ENCODE measurements around the gene PDE5A. TPM values are rescaled to one million over a fixed set of nuclear protein-coding genes. Genes with fewer than 3 reads are reported as not detected.

Gene PDE5A
- total RNA-seq, result 10 to 100 TPM; 12.5 to 31.9 TPM

DNA sequence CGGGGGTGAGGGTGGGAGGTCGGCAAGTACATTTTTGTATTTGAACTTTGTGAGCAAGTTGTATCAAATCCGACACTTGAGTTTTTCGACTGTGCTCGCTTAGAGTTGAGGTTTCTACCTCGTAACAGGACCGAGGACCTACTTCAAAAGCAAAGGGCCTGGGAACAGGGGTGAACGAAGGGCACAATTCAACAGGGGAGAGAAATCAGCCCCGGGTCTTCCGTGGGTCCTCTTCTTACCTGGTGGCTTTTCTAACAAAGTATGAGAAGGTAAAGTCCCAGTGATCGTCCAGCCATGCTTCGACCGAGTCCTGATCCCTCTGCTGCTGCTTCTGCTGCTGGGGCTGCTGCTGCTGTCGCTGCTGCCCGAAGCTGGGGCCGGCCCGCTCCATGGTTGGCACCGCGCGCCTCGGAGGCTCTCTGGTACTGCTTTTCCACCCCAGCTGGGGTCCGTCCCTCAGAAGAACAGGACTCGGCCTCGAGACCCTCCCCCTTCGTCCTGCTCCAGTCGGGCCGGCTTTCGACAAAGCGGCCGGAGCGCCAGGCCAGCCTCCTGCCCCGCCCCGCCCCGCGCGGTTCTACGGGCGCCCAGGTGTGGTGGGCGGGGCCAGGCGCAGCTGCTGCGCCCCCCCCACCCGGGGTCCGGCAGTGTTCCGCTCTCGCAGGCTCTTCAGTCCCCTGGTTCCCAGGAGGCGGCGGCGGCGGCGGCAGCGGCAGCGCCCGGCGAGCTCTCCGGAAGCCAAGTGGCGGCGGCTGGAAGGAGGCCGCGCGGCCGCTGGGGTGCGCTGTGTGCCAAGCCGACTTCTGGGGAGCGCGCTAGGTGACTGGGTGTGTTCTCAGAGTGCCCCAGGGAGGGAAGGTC lies at the start of gene PDE5A:
TSS of gene PDE5A (minus strand) at position 524 of the 861 bp plus-strand sequence. CDS start at position 391, 133 bp downstream.
- intact Hi-C loops (cut with DNase I), result loop anchor here (10.0 kb wide), 1 partner anchor 64 kb away; no protein-coding TSS in a partner anchor
- TF ChIP-seq POLR2A (IDR thresholded peaks at IDR 0.05), result peak; percentile 61 to 79 (median 78)
- TF ChIP-seq, protein P1, sequence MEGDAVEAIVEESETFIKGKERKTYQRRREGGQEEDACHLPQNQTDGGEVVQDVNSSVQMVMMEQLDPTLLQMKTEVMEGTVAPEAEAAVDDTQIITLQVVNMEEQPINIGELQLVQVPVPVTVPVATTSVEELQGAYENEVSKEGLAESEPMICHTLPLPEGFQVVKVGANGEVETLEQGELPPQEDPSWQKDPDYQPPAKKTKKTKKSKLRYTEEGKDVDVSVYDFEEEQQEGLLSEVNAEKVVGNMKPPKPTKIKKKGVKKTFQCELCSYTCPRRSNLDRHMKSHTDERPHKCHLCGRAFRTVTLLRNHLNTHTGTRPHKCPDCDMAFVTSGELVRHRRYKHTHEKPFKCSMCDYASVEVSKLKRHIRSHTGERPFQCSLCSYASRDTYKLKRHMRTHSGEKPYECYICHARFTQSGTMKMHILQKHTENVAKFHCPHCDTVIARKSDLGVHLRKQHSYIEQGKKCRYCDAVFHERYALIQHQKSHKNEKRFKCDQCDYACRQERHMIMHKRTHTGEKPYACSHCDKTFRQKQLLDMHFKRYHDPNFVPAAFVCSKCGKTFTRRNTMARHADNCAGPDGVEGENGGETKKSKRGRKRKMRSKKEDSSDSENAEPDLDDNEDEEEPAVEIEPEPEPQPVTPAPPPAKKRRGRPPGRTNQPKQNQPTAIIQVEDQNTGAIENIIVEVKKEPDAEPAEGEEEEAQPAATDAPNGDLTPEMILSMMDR (IDR thresholded peaks at IDR 0.05), result peak; percentile 78 to 98 (median 88)
- ATAC-seq, result peak; percentile 88

DNA sequence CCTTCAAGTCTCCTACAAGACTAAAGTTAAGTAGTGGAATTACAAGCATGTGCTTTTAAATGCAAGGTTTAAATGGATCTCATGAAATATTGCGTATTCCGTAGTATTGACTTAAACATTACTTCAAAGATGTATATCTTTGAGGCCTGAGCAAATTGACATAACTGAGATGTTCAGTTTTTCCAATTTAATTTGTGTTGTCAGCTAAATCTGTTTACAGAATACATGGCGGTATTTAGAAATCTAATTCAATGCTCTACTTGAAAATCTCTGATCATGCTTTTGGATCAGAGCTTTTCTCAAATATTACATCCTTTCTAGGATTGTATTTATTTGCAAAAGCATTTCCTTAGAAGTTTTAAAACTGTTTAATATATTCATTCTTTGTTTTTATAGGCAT lies 47.5 kb upstream of the PDE5A start:
- no peaks in the 10 kb centered on the region for H3K27me3 ChIP-seq
- H3K9me3 ChIP-seq, result no peaks in the 10 kb centered on the region
- DNase-seq, result no peak
- TF ChIP-seq, protein P1 (IDR thresholded peaks at IDR 0.05), result no peak
- no peak for TF ChIP-seq POLR2A (IDR thresholded peaks at IDR 0.05)
- intact Hi-C loops (cut with DNase I), result no loop called here
- H3K4me3 ChIP-seq, result no peak overlapping the region
- no peaks in the 10 kb centered on the region for H3K36me3 ChIP-seq (replicated peaks in 1 of 2; ENCODE audit: insufficient read depth in 1 of 2, low read depth in 2 of 2)
- 76 to 97% methylated on average over 3 of the region's 3 CpGs for WGBS, 2 donors
- no peak overlapping the region for H3K27ac ChIP-seq
- no peak for ATAC-seq
- no peaks in the 10 kb centered on the region for H3K4me1 ChIP-seq

More for the DNA sequence above, at the start of gene PDE5A:
- Histone ChIP-seq H3K36me3 (replicated peaks in 1 of 2; ENCODE audit: insufficient read depth in 1 of 2, low read depth in 2 of 2) (no peaks in the 10 kb centered on the region), H3K27ac (peak within 1 kb of the TSS; percentile 78 to 88 (median 82)), H3K27me3 (no peaks in the 10 kb centered on the region), H3K4me3 (peak within 1 kb of the TSS; percentile 74 to 83), H3K9me3 (no peaks in the 10 kb centered on the region), H3K4me1 (peaks cover 9% of the 10 kb centered on the region)
- WGBS, 2 donors, result 0% methylated on average over 14 to 65 of the region's 65 CpGs
- DNase-seq, result peak; percentile 87 to 92 (median 90)

DNA sequence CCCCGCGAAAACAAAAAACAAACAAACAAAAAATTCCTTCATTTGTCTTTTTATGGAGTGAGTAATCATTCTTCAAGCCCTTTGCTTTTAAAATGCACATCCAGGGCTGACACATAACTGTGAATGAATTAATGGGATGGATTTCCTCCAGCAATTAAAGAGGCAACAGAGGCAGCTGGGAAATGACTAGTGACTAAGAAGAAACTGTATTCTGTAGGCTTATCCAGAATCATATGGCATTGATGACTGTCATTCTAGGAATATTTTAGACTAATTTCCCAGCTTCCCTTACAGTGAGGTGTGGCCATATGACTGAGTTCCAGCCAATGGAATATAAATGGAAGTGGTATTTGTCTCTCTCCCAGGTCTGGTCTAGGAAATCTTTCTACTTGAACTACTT lies 46.8 kb upstream of the PDE5A start:
- TF ChIP-seq, protein P1 (IDR thresholded peaks at IDR 0.05), result no peak
- no peak for TF ChIP-seq POLR2A (IDR thresholded peaks at IDR 0.05)
- no peaks in the 10 kb centered on the region for H3K27me3 ChIP-seq
- H3K27ac ChIP-seq, result no peak overlapping the region
- H3K36me3 ChIP-seq (replicated peaks in 1 of 2; ENCODE audit: insufficient read depth in 1 of 2, low read depth in 2 of 2), result no peaks in the 10 kb centered on the region
- no peak overlapping the region for H3K4me3 ChIP-seq
- no peaks in the 10 kb centered on the region for H3K4me1 ChIP-seq
- no peak for ATAC-seq
- DNase-seq, result no peak
- 66 to 72% methylated on average over 2 of the region's 2 CpGs for WGBS, 2 donors
- no peaks in the 10 kb centered on the region for H3K9me3 ChIP-seq
- intact Hi-C loops (cut with DNase I), result no loop called here

DNA sequence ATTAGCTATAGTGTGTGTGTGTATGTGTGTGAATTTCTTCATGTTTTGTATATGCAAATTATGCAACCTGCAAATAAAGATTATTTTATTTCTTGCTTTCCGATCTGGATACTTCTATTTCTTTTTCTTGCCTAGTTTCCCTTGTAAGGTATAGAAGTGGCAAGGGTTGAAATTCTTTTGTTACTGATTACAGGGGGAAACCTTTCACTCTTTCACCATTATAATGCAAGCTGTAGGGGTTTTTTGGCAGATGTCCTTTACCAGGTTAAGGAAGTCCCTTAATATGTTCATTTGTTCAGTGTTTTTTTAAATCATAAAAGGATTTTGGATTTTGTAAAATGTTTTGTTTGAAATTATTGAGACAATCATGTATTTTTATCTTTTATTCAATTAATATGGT lies 44.3 kb upstream of the PDE5A start:
- no peaks in the 10 kb centered on the region for H3K4me1 ChIP-seq
- H3K27ac ChIP-seq, result no peak overlapping the region
- ATAC-seq (no peak), DNase-seq (no peak)
- WGBS, 2 donors, result 70 to 77% methylated on average over 1 of the region's 1 CpG
- H3K27me3 ChIP-seq, result no peaks in the 10 kb centered on the region
- intact Hi-C loops (cut with DNase I), result no loop called here
- no peaks in the 10 kb centered on the region for H3K36me3 ChIP-seq (replicated peaks in 1 of 2; ENCODE audit: insufficient read depth in 1 of 2, low read depth in 2 of 2)
- TF ChIP-seq, protein P1 (IDR thresholded peaks at IDR 0.05), result no peak
- no peak for TF ChIP-seq POLR2A (IDR thresholded peaks at IDR 0.05)
- H3K4me3 ChIP-seq, result no peak overlapping the region
- no peaks in the 10 kb centered on the region for H3K9me3 ChIP-seq
